Heart right ventricle (tissue), 16 donors: ENCODE measurements around the gene CFHR4. TPM values are rescaled to one million over a fixed set of nuclear protein-coding genes. Genes with fewer than 3 reads are reported as not detected.

Experiments used
- ATAC-seq, 8 donors: fragments of 200-7000 bp; cut with Tn5 transposase; one replicate each; pipeline ENCODE4 v1.9.1; 2020; ENCODE audit warnings: mild to moderate bottlenecking in 8 of 8, moderate library complexity in 8 of 8, moderate number of reproducible peaks in 1 of 8
- DNase-seq, 2 donors: peaks; one replicate each; pipeline ENCODE4 v3.0.0-alpha.2; 2020
- H3K27ac ChIP-seq, 10 donors: fragments of 200-600 bp; sonication (generic) in 2 of 10; one replicate each; pipeline versions ENCODE4 v1.5.0 to v1.8.0; 2020 to 2022; ENCODE audit warnings: mild to moderate bottlenecking in 3 of 10
- H3K27me3 ChIP-seq, 7 donors: fragments of 200-600 bp; one replicate each; pipeline ENCODE4 v1.8.0; 2021 to 2022; ENCODE audit warnings: mild to moderate bottlenecking in 2 of 7
- H3K36me3 ChIP-seq, 9 donors: fragments of 200-600 bp; sonication (generic) in 1 of 9; one replicate each; pipeline versions ENCODE4 v1.5.0 to v1.8.0; 2020 to 2022; ENCODE audit warnings: mild to moderate bottlenecking in 2 of 9
- H3K4me1 ChIP-seq, 9 donors: fragments of 200-600 bp; sonication (generic) in 1 of 9; one replicate each; pipeline versions ENCODE4 v1.5.0 to v1.8.0; 2020 to 2022; ENCODE audit warnings: mild to moderate bottlenecking in 4 of 9
- H3K4me3 ChIP-seq, 10 donors: fragments of 200-600 bp; sonication (generic) in 2 of 10; one replicate each; pipeline versions ENCODE4 v1.5.0 to v1.8.0; 2020 to 2022; ENCODE audit warnings: mild to moderate bottlenecking in 7 of 10, moderate library complexity in 2 of 10
- H3K9me3 ChIP-seq, 11 donors: fragments of 200-600 bp in 10 of 11; sonication (generic) in 2 of 11; one replicate each; pipeline versions ENCODE4 v1.5.0 to v1.8.0; 2013 to 2022; ENCODE audit warnings: mild to moderate bottlenecking in 2 of 11, control low read depth in 1 of 11, moderate library complexity in 1 of 11
- CTCF ChIP-seq, 9 donors: fragments of 200-600 bp; sonication (generic) in 2 of 9; IDR thresholded peaks; one replicate each; pipeline versions ENCODE4 v1.5.0 to v1.8.0; 2021 to 2022; ENCODE audit warnings: antibody characterized with exemption in 9 of 9, mild to moderate bottlenecking in 5 of 9, moderate library complexity in 1 of 9
- WGBS, 2 donors: extraction: QIAGEN DNeasy Blood & Tissue Kit; methylation state at CpG; one replicate each; pipeline ENCODE4 v1.1.7; 2013; ENCODE audit warnings: inconsistent platforms in 1 of 2; 5-methylcytosine and 5-hydroxymethylcytosine counted together
- intact Hi-C, 10 donors: fragments of 100-400 bp; cut with DNase I; formaldehyde crosslinking; loops; one replicate each; pipeline versions ENCODE4 v1.11.1 to v1.14.2; 2022
- polyA plus RNA-seq, 2 donors: library from polyadenylated mRNA; stranded (reverse); fragments of 200-250 nt; gene quantifications; one replicate each; pipeline ENCODE4 v1.2.3, GENCODE V29; 2013
- total RNA-seq, 10 donors: library from RNA; stranded (reverse); fragmentation: NEBNext Ultra II Directional in 3 of 10; extraction: Animal tissue kit (Norgen Biotek cat#: 25700) in 3 of 10; gene quantifications; one replicate each; pipeline versions ENCODE4 v1.2.1 to v1.2.4, GENCODE V29; 2021 to 2023
- donor health status: Arrhythmogenic right ventricular cardiomyopathy.
- donor health status: ischemic (EF 13 %, LVEDD 7.1; RV severe dilation, severe dysfunction).
- donor health status: healthy with polysubstance abuse.
- donor health status: DM: no; HTN: yes; CAD: no.
- donor health status: DM: no; HTN: no; CAD: no.
- donor health status: ischemic (EF 25% LVEDD 6.9; RV normal size, moderate dysfunction).
- donor health status: ischemic (EF 25% LVEDD 5.7; RV mildly dilated, moderate dysfunction).
- donor health status: healthy.
- donor health status: DM: yes; HTN: yes; CAD: no.
- donor health status: Ischemic cardiomyopathy.
- donor health status: ischemic (EF 35%, LVEDD 5.7; RV mildly dilated, moderate dysfunction).
- donor health status: nonischemic (EF 11% LVEDD 7.7; RV severe dilation, severe dysfunction).
- donor health status: DM: yes; HTN: yes; CAD: no.
- donor health status: PGD.
- donor health status: ischemic (EF 29% LVEDD 5.4; RV normal size, mild dysfunction).
- donor health status: nonischemic (EF 23%, LVEDD 6.1; RV moderate dilation, normal function).

The CFHR4 gene
- total and polyA plus RNA-seq, 12 donors, result not detected

GRCh38 chr1:196951711-196952394, 64.0 kb downstream of the CFHR4 start:
- H3K27ac ChIP-seq, result no peak overlapping the region
- 65 to 79% methylated on average over 2 of the region's 2 CpGs for WGBS, 2 donors
- no peaks in the 10 kb centered on the region for H3K4me1 ChIP-seq
- intact Hi-C loops, result no loop called here
- H3K4me3 ChIP-seq, result no peak overlapping the region
- ATAC-seq (no peak), DNase-seq (no peak)
- no peaks in the 10 kb centered on the region for H3K36me3 ChIP-seq
- no peaks in the 10 kb centered on the region for H3K27me3 ChIP-seq
- H3K9me3 ChIP-seq, result peaks cover 0 to 10% (median 0%) of the 10 kb centered on the region in 11 donors
- TF ChIP-seq CTCF (IDR thresholded peaks at IDR 0.05), result no peak

GRCh38 chr1:196954778-196955177, 66.9 kb downstream of the CFHR4 start:
- whole genome bisulfite sequencing, 2 donors, result 56 to 71% methylated on average over 2 of the region's 2 CpGs
- no peak for DNase-seq
- Histone ChIP-seq H3K9me3 (peaks cover 0 to 10% (median 0%) of the 10 kb centered on the region in 11 donors), H3K36me3 (no peaks in the 10 kb centered on the region), H3K27ac (no peak overlapping the region), H3K4me3 (no peak overlapping the region), H3K27me3 (no peaks in the 10 kb centered on the region), H3K4me1 (no peaks in the 10 kb centered on the region)
- no peak for ATAC-seq
- intact Hi-C loops, result no loop called here
- TF ChIP-seq CTCF (IDR thresholded peaks at IDR 0.05), result no peak

- Histone ChIP-seq H3K4me3 (no peak overlapping the region), H3K9me3 (peaks cover 0 to 10% (median 0%) of the 10 kb centered on the region in 11 donors), H3K4me1 (no peaks in the 10 kb centered on the region), H3K36me3 (no peaks in the 10 kb centered on the region), H3K27me3 (peaks cover 0 to 2% (median 0%) of the 10 kb centered on the region in 7 donors), H3K27ac (no peak overlapping the region)
- ATAC-seq (no peak), DNase-seq (no peak)
- no peak for TF ChIP-seq CTCF (IDR thresholded peaks at IDR 0.05)
- intact Hi-C loops, result no loop called here
- 84 to 85% methylated on average over 1 of the region's 1 CpG for WGBS, 2 donors
Measured at GRCh38 chr1:196955926-196956325, 68.1 kb downstream of the CFHR4 start.

GRCh38 chr1:196960854-196961253, 73.0 kb downstream of the CFHR4 start:
- Histone ChIP-seq H3K4me3 (no peak overlapping the region), H3K36me3 (no peaks in the 10 kb centered on the region), H3K27ac (no peak overlapping the region), H3K4me1 (no peaks in the 10 kb centered on the region), H3K27me3 (peaks cover 0 to 2% (median 0%) of the 10 kb centered on the region in 7 donors), H3K9me3 (peaks cover 0 to 1% (median 0%) of the 10 kb centered on the region in 11 donors)
- TF ChIP-seq CTCF (IDR thresholded peaks at IDR 0.05), result no peak
- intact Hi-C loops, result no loop called here
- 54 to 58% methylated on average over 3 of the region's 3 CpGs for WGBS, 2 donors
- DNase-seq, result no peak
- ATAC-seq, result no peak

Other genes starting within 250 kb of the CFHR4 start
- gene CFH, start 236.0 kb upstream of the CFHR4 start, total RNA-seq, result 10 to 100 TPM; 12.7 to 50.5 (median 28.5) TPM
- 10 to 100 TPM; 14.6 to 34.0 TPM for gene CFH, start 236.0 kb upstream of the CFHR4 start, polyA plus RNA-seq
- under 1 TPM in 2 of 10 donors, not detected in 8; 0.19 to 0.20 TPM for gene CFHR3, start 113.2 kb upstream of the CFHR4 start, total RNA-seq
- under 1 TPM in 1 of 2 donors, not detected in 1; 0.73 TPM for gene CFHR3, start 113.2 kb upstream of the CFHR4 start, polyA plus RNA-seq
- gene CFHR1, start 68.3 kb upstream of the CFHR4 start, total RNA-seq, result not detected
- not detected for gene CFHR1, start 68.3 kb upstream of the CFHR4 start, polyA plus RNA-seq
- not detected for gene CFHR2, start 55.7 kb downstream of the CFHR4 start, total RNA-seq
- not detected for gene CFHR2, start 55.7 kb downstream of the CFHR4 start, polyA plus RNA-seq
- gene CFHR5, start 89.5 kb downstream of the CFHR4 start, total RNA-seq, result not detected
- not detected for gene CFHR5, start 89.5 kb downstream of the CFHR4 start, polyA plus RNA-seq
- gene F13B, start 179.2 kb downstream of the CFHR4 start, total RNA-seq, result not detected
- gene F13B, start 179.2 kb downstream of the CFHR4 start, polyA plus RNA-seq, result not detected